Occipital lobe (tissue), 2 donors: ENCODE data around the gene IZUMO2. TPM values are rescaled to one million over a fixed set of nuclear protein-coding genes. Genes with fewer than 3 reads are reported as not detected.
A peak's percentile ranks its signal among the peaks of the same experiment; 100 is the strongest.
"Not testable (repeated sequence)": the region's sequence is repeated elsewhere in the genome, so short reads cannot be mapped to it uniquely, and the experiment has no call there.

Experiments
- DNase-seq: peaks from one replicate; lab custom pipeline; 2025; lab: John Stamatoyannopoulos, UW
- total RNA-seq: library from RNA; depleted of rRNA; stranded (reverse); fragments of >200 nt; gene quantifications from one replicate; pipeline ENCODE4 v1.2.3, GENCODE V29; 2014

The IZUMO2 gene
- total RNA-seq, 1 donor from 2014 or later = not detected

GRCh38 chr19:50184196-50184595, 21.1 kb upstream of the IZUMO2 start:
- DNase-seq = no peak

GRCh38 chr19:50181121-50181520, 18.0 kb upstream of the IZUMO2 start:
- DNase-seq = no peak

- no peak for DNase-seq
These were observed 15.9 kb upstream of the IZUMO2 start for GRCh38 chr19:50178859-50179537.

- no peak for DNase-seq
These were observed 15.2 kb upstream of the IZUMO2 start for GRCh38 chr19:50178320-50178719.

- no peak for DNase-seq
These were observed 13.7 kb upstream of the IZUMO2 start for GRCh38 chr19:50176775-50177174.

GRCh38 chr19:50175924-50176323, 12.8 kb upstream of the IZUMO2 start:
- DNase-seq = no peak

GRCh38 chr19:50174100-50174793, 11.2 kb upstream of the IZUMO2 start:
- no peak for DNase-seq

DNA sequence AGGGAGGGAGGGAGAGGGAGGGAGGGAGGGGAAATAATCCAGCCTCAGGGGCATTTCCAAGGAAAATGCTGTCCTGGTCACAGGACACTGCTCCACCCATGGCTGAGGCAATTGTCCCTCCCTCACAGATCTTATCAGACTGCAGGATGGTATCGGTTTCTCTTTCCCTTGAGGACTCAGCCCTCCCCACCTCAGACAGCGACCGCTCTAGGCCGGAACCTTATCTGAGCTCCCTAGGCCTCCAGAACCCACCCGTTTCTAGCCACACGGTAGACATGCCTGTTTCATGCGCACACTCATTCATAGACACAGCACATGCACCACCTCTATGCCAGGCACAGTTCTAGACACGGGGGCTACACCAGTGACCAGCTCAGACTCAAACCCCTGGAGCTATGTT, 10.0 kb upstream of the IZUMO2 start:
- DNase-seq = no peak

DNA sequence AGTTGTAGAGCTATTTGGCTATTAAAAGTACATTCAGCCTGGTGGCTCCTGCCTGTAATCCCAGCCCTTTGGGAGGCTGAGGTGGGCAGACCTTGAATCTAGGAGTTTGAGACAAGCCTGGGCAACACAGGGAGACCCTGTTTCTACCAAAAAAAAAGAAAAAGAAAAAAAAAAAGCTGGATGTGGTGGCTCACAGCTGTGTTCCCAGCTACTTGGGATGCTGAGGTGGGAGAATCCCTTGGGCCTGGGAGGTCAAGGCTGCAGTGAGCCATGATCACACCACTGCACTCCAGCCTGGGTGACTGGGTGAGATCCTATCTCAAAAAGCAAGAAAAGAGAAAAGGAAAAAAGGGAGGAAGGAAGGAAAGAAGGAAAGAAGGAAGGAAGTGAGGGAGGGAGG, 9.6 kb upstream of the IZUMO2 start:
- no peak for DNase-seq

- DNase-seq = no peak
These were observed 8.7 kb upstream of the IZUMO2 start for GRCh38 chr19:50171752-50172151.

- no peak for DNase-seq
These were observed 4.2 kb upstream of the IZUMO2 start for GRCh38 chr19:50167314-50167721.

GRCh38 chr19:50159078-50159477, 4.0 kb downstream of the IZUMO2 start:
- DNase-seq = no peak

DNA sequence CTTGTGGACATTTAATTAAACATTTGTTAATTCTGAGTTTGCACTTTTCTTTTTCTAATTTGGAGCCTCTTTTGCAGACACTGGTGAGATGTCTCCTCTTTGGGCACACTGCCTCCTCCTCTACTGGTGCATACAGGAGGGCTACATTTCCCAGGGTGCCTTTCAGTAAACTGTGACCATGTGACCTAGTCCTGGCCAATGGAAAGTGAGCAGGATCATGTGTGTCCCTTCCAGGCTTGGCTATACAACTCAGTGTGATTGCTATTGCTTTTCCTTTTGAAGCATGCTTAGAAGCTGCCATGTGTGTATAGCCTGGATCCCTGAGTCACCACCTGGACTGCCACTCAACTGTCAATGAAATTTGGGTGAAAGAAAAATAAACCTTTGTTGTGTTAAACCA, 4.5 kb downstream of the IZUMO2 start:
- DNase-seq = no peak

- no peak for DNase-seq
These were observed 7.5 kb downstream of the IZUMO2 start for GRCh38 chr19:50155520-50156109.

DNA sequence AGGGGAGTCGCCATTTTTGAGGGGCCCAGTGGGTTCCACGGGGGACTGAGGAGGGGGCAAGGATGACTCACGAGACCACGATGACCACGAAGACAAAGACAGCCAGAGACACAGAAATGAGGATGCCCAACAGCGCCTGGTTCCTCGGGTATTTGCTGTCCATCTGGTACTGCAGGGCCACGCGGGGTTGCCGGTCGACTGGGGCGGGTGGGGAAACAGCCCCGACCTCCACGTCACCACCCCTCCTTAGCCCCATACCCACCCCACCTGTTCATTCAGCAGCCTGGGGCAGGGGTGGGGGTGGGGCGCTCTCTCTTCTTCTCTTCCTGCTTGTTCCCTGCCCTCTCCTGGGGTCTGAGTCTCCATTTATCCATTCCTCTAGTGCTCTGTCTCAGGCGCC, 8.6 kb downstream of the IZUMO2 start:
- DNase-seq = no peak

DNA sequence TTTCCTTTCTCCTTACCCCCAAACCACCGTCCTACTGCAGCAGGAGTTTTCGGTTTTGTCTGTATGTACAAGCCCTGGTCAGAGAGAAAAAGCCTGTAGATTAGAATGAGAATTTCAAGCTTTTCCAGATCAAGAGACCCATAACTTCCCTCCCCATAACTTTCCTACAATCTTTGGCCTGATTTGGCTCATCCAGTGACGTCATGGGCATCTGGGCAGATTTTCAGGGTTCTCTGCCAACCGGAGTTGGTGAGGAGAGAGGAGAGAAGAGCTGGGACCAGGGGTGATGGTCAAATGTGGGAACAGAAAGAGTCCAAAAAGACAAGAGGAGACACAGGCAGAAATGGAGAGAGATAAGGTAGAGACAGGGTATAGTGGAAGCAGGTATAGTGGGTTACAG, 10.5 kb downstream of the IZUMO2 start:
- DNase-seq = no peak

DNA sequence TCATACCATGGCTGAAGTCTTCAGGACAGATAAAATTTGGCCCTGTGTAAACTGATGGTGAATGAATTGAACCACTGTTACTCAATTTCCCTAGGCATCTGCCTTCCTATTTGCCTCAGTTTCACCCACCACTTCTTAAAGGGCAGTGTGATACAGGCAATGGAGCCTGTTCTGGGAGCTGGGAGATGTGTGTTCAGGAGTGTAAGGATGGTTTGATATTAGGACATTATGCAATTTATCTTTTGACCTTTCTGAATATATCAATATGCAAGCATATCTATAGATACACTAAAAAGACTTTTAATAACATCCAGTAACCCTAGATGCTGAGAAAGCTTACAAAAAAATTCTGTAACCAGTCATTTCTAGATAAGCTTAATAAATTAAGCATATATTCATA, 14.6 kb downstream of the IZUMO2 start:
- DNase-seq = no peak

- peak; percentile 94 for DNase-seq
These were observed 15.3 kb downstream of the IZUMO2 start for GRCh38 chr19:50147462-50148423.

DNA sequence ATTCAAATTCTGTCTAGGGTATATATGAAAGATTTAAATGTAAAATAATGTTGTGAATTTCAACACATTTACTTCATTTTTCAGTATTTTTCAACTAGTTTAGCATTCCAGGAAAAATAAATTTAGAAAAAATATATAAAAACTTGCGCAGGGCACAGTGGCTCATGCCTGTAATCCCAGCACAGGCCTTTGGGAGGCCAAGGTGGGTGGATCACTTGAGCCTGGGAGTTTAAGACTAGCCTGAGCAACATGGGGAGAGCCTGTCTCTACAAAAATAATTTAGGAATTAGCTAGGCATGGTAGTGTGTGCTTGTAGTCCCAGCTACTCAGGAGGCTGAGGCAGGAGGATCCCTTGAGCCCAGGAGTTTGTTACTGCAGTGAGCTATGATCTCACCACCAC, 21.2 kb downstream of the IZUMO2 start:
- DNase-seq = not testable (repeated sequence)

- DNase-seq = not testable (repeated sequence)
These were observed 22.8 kb downstream of the IZUMO2 start for GRCh38 chr19:50140118-50140845.
